HG03378 (cell line): ENCODE results near the gene SP5.
"Not testable (repeated sequence)": the region's sequence is repeated elsewhere in the genome, so short reads cannot be mapped to it uniquely, and the experiment has no call there.

ENCODE experiments used
- ATAC-seq: cut with Tn5 transposase; IDR thresholded peaks from one replicate; pipeline ENCODE4 v1.9.1; 2021; ENCODE audit warnings: mild to moderate bottlenecking, moderate library complexity; ENCODE audit not compliant: unreplicated experiment

SP5 gene

GRCh38 chr2:170737406-170737805, 22.3 kb downstream of the SP5 start:
- no peak for ATAC-seq

DNA sequence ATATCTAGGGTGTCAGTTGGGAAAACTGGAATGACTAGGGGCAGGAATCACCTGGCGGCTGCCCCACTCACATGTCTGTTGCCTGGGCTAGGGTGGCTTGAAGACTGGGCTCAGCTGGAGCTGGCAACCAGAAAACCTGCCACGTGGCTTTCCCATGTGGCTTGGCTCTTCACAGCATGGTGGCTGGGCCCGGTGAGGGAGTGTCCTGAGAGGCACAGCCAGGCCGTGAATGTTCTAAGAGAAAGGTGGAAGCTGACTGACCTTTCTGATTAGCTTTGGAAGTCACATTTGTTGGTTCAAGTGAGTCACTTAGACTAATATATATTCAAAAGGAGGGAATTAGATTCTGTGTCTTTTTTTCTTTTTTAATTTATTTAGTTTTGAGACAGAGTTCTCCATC, 22.7 kb downstream of the SP5 start:
- no peak for ATAC-seq

DNA sequence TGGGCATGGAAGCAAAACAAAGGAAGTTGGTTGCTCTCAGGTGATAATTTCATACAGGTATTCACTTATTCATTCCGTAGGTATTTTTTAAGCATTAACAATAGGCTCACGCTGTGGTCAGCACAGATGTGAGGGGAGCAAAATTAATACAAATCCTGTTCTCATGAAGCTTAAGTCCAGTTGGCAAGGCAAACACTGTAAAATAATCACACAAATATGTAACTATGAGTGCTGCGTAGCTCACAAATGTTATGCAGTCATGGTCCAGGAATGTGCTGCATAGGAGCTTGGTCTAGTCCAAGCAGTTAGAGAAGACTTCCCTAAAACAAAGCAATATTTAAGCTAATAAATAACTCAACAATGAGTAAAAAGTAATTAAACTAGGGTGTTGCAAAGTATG, 23.9 kb downstream of the SP5 start:
- no peak for ATAC-seq

DNA sequence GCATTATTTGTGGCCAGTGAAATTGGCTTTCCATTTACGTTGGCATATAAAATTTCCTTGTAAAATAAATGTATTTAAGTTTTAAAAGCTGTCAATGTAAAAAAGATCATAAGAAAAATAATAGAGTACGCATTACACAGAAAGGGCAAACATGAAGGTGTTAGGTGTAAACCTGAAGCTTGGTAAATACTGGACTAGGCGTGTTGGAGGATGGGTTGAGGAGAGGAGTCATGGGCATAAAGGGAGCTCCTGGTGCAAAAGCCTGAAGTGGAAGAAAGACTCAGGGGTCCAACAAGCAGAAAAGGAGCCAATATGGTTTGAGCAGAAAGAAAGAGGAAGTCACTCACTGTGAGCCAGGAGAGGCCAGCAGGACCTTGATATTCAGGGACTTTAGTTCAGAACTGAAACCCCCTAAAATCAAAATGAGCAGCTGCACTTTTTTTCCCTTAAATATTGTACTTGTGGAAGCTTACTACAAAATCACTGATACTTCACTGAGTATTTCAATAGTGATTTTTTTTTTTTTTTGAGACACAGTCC, 24.4 kb downstream of the SP5 start:
- no peak for ATAC-seq

DNA sequence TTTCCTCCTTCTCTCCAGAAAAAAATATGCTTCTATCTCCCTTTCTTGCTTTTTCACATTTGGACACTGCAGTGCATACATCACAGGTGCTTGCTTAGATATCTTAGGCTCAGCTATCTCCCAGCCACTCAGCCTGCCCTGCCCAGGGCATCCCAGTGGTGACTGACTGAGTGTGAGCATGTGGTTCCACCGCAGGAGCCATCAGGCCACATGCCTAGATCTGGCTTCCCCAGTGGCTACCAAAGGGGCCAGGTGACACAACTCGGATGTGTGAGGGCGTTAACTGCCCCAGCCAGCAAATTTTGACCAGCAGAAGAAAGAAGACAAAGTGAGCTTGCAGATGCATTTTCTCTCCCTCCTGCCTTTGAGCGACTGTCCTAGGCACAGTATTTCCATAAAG, 25.5 kb downstream of the SP5 start:
- ATAC-seq: no peak

- no peak for ATAC-seq
These were observed 26.9 kb downstream of the SP5 start for GRCh38 chr2:170742000-170742399.

DNA sequence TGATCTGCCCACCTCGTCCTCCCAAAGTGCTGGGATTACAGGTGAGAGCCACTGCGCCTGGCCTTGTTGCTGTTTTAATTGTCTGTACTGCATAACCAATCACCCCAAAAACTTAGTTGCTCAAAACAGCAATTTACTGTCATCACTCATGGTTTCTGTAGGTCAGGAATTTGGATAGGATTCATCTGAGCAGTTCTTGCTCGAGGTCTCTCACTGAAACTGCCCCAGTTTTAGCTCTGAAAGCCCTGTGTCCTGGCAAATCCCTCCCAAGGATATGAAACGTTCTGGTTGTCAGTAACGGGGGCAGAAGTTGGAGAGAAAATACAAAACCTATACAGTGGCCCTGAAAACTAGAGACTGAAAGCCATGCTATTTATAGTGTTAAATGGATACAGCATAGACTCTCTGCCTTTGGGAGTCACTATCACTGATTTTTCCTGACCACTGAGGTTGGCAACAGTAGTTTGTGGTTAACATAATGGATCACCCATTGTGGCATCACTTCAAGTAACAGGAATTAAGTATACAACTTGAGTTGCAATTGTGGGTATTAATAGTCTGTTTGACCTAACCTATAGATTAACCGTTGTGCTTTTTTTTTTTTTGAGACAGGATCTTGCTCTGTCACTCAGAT, 27.9 kb downstream of the SP5 start:
- ATAC-seq: no peak

DNA sequence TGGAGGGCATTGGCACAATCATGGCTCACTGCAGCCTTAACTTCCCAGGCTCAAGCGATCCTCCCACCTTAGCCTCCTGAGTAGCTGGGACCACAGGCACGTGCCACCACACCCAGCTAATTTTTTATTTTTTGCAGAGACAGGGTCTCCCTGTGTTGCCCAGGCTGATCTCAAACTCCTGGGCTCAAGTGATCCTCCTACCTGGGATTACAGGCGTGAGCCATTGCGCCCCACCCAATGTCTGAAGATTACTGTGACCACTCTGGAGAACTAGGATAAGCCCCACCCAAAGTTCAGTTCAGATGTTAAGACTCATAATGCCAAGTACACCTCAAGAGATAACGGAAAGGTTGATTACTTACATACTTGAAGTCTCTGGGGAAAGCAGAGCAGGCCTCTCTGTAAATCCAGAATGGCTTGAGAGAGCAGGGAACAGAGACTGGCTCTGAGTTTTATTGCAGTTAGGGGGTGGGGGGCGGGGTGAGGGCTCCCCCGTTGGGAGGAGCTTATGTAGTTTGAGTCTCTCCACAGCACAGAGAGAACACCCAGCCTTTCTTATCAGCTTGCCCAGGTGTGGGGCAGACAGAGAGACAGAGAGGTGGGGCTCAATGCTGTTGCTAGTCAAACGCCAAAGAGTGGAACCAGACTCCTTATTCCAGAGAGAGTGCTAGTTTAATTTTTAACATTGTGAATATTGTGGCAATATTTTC, 28.5 kb downstream of the SP5 start:
- ATAC-seq: no peak

DNA sequence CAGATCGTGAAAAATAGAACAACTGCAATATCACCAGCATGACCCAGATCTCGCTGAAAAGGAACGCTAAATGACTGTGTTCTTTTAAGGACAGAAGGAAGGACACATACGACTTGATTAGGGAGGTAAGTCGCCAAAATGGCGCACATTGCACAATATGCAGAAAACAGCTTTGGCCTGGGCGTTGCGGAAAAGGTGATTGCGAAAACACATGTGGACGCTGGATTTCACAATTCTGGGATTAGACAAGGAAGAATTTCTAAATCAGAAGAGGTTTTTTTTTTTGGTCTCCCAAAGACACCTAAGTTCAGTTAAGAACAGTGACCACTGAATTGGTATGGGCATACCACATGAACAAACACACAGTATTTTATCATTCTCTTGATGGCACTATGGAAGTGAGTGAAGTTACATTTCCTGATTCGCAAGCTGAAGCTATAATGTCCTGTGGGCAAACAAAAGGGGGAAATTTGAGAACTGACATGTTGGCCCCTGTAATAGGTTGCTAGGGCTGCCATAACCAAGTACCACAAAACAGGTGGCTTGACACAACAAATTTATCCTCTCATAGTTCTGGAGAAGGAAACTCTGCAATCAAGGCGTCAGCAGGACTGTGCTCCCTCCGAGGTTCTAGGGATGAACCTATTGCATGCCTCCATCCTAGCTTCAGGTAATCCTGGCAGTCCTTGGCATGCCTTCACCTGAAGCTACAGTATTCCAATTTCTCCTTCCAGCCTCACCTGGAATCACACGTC, 29.3 kb downstream of the SP5 start:
- no peak for ATAC-seq

DNA sequence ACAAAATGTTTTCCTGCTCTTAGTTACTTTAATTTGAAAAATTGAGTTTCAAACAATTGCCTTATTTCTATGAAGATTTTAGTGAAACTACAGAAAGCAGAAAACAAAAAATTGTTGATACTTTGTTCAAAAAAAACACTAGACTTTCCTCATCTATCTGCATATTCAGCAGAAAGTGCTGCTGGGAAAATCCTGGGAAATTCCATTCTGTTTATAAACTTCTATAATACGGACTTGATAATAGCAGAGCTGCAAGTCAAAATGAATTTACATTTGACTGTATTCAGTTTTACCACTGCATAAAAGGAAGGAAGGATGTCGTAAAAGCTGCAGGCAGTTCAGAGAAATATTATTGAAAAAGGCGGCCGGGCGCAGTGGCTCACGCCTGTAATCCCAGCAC, 30.2 kb downstream of the SP5 start:
- ATAC-seq: no peak

DNA sequence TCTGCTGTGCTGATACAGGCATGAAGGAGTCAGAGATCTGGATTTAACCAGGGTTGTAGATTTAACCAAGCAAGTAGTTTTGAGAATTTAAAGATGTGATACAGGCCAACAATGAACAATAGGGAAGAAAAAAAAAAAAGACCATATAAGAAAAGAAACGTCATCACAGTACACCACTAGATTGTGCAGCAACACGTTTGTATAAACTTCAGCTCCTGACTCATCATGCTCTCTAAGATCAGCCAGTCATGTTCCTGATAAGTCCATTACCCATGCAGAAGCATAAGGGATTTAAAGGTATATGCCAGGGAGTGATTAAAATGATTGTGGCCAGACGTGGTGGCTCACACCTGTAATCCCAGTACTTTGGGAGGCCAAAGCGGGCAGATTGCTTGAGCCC, 32.8 kb downstream of the SP5 start:
- ATAC-seq: no peak

GRCh38 chr2:170751555-170751954, 36.4 kb downstream of the SP5 start:
- not testable (repeated sequence) for ATAC-seq

DNA sequence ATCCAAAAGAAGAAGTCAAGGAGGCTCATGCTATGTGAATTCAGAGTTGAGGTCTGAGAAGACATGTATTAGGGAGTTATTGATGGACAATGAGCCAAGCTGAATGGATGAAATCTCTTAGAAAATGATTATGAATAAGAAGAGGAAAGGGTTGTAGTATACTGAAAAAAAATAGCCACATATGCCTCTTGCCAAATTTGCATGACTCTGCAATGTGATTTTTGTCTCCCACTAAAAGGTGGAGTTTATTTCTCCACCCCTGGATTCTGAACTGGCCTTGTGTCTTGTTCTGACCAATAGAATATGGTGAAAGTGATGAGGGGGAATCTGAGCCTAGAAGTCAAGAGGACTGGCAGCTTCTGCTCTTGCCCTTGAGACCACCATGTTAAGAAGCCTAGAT, 46.4 kb downstream of the SP5 start:
- no peak for ATAC-seq

DNA sequence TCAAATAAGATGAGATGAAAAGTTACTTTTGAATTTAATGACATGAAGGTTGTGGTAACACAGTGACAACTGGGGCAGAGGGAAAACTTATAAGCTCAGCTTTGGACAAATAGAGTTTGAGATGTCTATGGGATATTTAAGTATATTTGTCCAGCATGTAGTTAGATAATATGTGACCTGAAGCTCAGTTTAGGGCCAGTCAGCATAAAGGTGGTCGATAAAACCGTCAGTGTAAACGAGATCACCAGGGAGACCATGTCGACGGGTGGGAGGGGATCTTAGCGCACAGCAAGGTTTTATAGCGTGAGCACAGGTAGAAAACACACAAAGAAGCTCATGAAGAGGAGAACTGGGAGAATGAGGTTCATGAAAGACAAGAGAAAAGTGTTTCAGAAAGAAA, 47.6 kb downstream of the SP5 start:
- ATAC-seq: no peak

DNA sequence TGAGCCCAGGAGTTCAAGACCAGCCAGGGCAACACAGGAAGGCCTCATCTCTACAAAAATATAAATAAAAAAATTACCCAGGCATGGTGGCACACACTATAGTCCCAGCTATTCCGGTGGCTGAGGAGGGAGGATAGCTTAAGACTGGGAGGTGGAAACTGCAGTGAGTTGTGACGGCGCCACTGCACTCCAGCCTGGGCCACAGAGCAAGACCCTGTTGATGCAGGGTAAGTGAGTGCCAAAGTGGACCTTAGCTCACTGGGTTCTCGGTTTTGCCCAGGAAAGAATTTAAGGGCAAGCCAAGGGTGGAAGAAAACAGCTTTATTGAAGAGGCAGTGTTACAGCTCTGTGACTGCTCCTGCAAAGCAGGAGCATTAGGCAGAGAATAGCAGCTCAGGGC, 48.1 kb downstream of the SP5 start:
- ATAC-seq: no peak

GRCh38 chr2:170764880-170765261, 49.7 kb downstream of the SP5 start:
- ATAC-seq: no peak

- ATAC-seq: no peak
These were observed 51.6 kb downstream of the SP5 start for GRCh38 chr2:170766693-170767092.
